Nucleus accumbens (tissue), 56 donors: ENCODE measurements around the gene CLK3.
"Not testable (repeated sequence)": the region's sequence is repeated elsewhere in the genome, so short reads cannot be mapped to it uniquely, and the experiment has no call there.

Source experiments
- DNase-seq, 56 donors: peaks; one replicate each; lab custom pipeline; 2025; lab: John Stamatoyannopoulos, UW

CLK3 gene

DNA sequence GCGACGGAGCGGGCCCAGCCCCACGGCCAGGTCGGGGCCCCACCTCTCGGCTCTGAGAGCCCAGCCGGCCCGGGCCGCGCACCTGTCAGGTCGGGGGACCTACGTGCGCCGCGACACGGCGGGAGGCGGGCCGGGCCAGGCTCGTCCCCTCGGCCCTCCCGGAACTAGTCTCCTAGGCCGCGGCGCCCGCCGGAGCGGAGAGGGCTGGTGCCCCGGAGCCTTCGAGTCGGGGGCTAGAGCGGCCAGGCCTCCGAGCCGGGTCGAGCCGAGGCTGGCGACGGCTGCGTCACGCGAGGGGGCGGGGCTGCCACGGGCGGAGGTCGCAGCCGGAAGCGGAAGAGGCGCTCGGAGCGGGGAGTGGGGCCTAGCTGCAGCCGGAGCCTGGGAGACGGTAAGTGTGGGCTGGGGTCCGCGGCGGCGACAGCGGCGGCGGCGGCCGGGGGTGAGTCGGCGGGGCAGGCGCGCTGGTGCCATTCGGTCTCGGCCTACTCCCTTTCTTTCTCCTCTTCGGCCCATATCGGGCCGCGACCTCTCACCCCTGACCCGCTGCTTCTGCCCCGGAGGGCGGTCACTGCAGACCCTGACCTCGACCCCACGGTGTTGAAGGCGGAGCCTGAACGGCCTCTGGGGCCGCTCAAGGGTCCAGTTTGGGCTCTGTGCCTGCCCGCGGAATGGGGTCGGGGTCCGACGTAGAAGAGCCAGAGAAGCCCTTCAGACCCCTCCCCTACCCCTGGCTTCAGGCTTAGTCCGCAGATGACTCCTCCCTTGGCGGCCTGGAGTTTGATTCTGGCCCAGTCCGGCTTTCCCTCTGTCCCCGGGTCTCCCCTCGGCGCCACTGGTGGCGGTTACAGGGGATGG lies at the start of gene CLK3:
CLK3 (plus strand) TSS at position 329 of the 858 bp plus-strand sequence. CDS start 3,361 bp downstream, outside the sequence.
- peak; percentile 39 to 97 (median 90) for DNase-seq

DNA sequence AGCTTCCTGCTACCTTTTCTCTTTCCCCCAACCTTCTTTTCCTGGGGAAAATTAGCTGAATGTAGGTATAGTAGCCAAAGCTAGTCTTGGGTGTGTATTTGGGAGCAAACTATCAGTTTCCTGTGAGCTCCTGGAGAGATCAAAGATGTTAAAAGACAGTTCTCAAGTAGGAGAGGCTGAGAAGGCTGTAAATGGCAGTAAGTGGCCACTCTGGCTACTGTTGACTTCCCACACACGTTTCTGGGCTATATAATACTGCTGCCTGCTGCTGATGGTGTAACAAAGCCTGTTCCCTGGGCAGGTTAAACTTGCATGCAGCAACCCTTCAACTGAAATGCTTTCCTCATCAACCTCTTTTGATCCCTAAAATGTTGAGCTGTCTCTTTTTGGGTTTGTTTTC lies 47.0 kb upstream of the CLK3 start:
- DNase-seq = no peak

- no peak for DNase-seq
These were observed 45.9 kb upstream of the CLK3 start for GRCh38 chr15:74569731-74570070.

DNA sequence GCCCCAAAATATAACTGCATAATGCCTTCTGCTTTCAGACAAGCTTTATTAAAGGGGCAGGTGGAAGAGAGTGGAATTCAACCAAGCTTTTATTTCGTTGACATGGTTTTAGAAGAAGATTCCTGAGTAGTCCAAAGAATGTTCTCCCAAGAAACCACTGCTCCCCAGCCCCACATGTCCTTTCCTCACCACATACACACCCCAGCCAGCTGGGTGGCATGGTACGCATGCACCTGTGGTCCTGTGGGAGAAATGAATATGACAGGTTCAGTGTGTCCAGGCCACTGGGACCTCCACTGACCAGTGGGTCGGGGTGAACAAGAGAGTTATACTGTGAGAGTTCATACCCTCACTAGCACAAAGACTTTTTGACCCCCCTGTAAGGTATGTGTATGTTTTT lies 44.4 kb upstream of the CLK3 start:
- DNase-seq = no peak

GRCh38 chr15:74573987-74574386 lies 41.6 kb upstream of the CLK3 start:
- DNase-seq = no peak

DNA sequence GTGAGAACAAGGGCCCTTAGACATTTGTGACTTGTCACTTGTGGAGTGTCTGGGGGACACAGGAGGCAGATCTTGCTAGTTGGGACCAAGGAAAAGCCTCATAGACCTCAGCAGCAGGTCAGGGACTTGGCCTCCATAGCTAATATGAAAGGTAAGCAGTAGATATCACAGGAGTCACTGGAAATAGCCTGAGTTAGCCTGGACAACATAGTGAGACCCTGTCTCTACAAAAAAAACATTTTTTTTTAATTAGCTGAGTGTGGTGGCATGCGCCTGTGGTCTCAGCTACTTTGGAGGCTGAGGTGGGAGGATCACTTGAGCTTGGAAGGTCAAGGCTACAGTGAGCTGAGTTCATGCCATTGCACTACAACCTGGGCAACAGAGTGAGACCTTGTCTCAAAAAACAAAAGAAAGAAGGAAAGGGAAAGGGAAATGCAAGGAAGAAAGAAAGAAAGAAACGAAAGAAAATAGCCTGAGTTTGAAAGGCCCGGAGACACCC lies 37.1 kb upstream of the CLK3 start:
- DNase-seq = no peak

GRCh38 chr15:74579001-74579400 lies 36.6 kb upstream of the CLK3 start:
- DNase-seq = no peak

- no peak for DNase-seq
These were observed 34.9 kb upstream of the CLK3 start for GRCh38 chr15:74580538-74581350.

GRCh38 chr15:74584204-74584603 lies 31.4 kb upstream of the CLK3 start:
- no peak for DNase-seq

DNA sequence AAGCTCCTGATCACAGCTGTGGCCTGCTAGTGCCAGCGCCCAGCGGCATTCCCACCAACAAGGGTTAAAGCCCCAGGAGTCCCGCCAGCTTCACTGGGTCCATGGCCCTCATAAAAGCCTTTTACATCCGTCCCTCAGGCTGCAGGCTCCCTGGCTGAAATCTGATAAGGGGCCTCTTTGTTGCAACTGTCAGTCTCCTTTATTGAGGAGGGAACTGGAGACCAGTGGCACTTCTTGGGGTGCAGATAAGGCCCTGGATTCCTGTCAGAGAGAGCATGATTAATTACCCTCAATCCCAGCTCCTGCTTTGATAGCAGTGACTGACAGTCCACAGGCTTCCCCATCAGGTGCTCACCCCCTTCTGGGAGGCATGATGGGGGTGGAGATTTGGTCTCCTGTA lies 30.9 kb upstream of the CLK3 start:
- DNase-seq = peak in 43 of 56 donors; percentile 8 to 80 (median 41)

DNA sequence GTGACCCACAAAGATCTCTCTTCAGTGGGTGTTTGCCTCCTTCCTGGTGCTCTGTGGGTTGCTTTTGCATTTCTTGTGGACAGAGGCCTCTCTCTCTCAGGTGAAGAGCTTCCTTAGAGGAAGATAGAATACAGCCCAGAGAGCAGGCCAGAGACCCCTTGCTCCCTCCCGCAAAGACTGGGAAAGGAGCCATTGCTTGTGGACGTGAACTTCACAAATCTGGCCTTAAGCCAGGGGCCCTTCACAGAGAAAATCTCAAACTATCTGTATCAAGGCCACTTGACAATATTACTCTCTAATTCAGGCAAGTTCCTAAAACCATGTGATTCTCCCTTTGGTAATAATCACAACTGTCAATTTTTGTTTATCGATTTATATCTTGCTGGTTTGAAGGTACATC lies 30.4 kb upstream of the CLK3 start:
- no peak for DNase-seq

DNA sequence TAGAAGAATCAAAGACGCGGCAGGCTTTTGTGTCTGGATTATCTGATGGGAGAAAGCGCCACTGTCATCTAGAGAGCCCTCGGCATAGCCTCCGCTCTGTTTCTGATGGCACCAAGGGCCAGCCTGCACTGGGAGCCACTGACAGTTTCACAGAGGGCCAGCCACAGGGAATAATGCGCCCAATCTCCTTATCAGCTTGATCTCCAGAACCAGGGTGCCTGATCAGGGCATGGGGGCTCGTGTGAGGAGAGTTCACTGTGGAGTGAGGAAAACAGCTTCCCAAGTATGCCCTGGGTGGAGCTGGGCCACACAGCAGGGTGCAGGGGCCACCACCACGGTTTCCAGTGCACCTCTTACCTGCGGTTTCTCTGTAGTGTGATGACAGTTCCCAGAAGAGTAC lies 29.8 kb upstream of the CLK3 start:
- DNase-seq = no peak

DNA sequence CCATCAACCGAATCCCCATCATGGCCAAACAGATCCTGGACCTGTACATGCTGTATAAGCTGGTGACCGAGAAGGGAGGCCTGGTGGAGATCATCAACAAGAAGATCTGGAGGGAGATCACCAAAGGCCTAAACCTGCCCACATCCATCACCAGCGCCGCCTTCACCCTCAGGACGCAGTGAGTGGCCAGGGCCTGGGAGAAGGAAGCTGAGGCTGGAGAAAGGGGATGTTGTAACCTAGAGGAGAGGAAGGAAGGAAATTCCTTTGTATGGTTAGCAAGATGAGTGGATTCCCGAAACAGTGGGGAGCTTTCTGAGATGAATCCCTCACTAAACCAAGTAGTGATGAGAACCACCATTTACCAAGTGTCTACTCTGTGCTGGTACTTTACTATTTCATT lies 25.8 kb upstream of the CLK3 start:
- DNase-seq = no peak

- DNase-seq = no peak
These were observed 23.4 kb upstream of the CLK3 start for GRCh38 chr15:74592222-74592621.

DNA sequence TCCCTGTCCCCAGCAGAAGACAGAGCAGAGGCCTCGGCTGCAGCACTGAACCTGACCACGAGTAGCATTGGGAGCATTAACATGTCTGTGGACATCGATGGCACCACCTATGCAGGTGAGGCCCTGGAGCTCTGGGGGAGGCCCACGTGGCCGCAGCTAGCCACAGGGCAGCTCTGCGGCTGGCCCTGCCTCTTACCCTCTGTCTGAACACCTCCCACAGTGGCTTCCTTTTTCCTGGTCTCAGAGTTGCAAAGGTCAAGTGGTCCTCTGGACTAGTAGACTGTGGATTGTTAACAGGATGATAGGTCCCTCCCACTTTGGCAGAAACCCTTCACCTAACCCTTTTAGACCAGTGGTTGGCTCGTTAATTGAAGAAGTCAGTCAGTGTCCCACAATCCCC lies 22.5 kb upstream of the CLK3 start:
- DNase-seq = no peak

- no peak for DNase-seq
These were observed 21.2 kb upstream of the CLK3 start for GRCh38 chr15:74594455-74594854.

DNA sequence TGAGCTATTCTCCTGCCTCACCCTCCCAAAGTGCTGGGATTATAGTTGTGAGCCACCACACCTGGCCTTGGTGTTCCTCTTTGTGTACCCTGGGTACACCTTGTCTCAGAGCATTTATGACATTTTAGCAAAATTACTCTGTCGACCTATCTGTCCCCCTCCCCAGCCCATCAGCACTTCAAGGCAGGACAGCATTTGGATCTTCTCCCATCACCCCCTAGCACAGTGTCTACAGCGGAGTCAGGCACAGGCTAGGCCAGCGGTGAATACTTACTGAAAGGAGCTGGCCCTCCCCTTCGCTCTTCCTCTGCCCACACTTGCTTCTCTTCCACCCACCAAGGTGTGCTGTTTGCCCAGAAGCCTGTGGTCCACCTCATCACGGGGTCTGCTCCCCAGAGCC lies 20.4 kb upstream of the CLK3 start:
- no peak for DNase-seq

- not testable (repeated sequence) for DNase-seq
These were observed 18.9 kb upstream of the CLK3 start for GRCh38 chr15:74596736-74597135.

DNA sequence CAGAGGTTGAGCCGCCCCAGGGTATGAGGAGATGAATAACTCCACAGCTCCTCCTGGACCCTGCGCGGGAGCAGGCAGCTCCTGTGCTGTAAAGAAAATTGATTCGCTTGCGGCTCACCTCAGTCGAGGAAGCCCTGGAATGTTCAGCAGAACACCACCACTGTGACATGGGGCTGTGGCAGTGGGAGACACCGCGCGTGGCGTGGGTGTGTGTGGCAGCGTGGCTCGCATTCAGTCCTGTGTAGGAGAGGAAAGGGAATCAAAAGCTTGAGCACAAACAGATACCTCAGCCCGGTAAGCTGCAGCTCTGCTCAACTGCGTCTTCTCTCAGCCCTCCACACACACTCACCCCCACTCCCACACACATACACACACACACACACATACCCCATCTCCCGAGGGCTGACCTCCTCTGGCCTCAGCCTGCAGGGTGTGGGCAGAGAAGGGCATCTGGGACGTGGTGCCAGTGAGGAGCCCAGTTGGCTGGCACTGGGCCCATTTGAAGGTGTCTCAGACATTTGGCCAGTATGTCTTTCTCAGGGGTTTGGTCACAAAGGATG lies 18.4 kb upstream of the CLK3 start:
- not testable (repeated sequence) for DNase-seq

GRCh38 chr15:74598126-74598842 lies 17.4 kb upstream of the CLK3 start:
- DNase-seq = peak; percentile 59 to 97 (median 91)

GRCh38 chr15:74599156-74599555 lies 16.5 kb upstream of the CLK3 start:
- no peak for DNase-seq
